Body of pancreas (tissue), 4 donors: Measurements from ENCODE around the gene LPP.

ENCODE experiments used
- CTCF ChIP-seq, 7 experiments: fragments of 450-650 bp in 4 of 7; fragments of 200-600 bp in 3 of 7; sonication (generic) in 3 of 7; IDR thresholded peaks; one replicate each; pipeline ENCODE4 v1.5.1; 2016 to 2019; ENCODE audit warnings: antibody characterized with exemption in 7 of 7
- POLR2A ChIP-seq, 3 donors: fragments of 450-650 bp; IDR thresholded peaks; one replicate each; pipeline ENCODE4 v1.6.1; 2016; ENCODE audit warnings: antibody characterized with exemption in 3 of 3, mild to moderate bottlenecking in 2 of 3

- TF ChIP-seq POLR2A (IDR thresholded peaks at IDR 0.05) (no peak), CTCF (IDR thresholded peaks at IDR 0.05) (no peak)
Observed at GRCh38 chr3:188292827-188293226, 138.9 kb downstream of the LPP start.
